CD4-positive, CD25-positive, alpha-beta regulatory T cell (primary cell): Measurements from ENCODE around the gene DVL1. TPM values are rescaled to one million over a fixed set of nuclear protein-coding genes. Genes with fewer than 3 reads are reported as not detected.

ENCODE experiments used
- ATAC-seq, 2 donors: fragments of 150-1000 bp; cut with Tn5 transposase; one replicate each; pipeline ENCODE4 v1.10.0; 2021; ENCODE audit warnings: low read depth in 2 of 2, moderate number of reproducible peaks in 2 of 2, moderate library complexity in 1 of 2
- DNase-seq, 3 donors: peaks; one replicate each; pipeline versions ENCODE4 v3.0.0 to v3.0.0-alpha.2; 2012 to 2022; ENCODE audit warnings: mixed read lengths in 1 of 3
- H3K27ac ChIP-seq: one replicate; pipeline ENCODE4 v1.7.0; 2013; ENCODE audit warnings: mild to moderate bottlenecking, low read length; ENCODE audit not compliant: insufficient read depth, poor library complexity, severe bottlenecking
- H3K27me3 ChIP-seq: one replicate; pipeline ENCODE4 v1.7.0; 2013; ENCODE audit warnings: low read length; ENCODE audit not compliant: control insufficient read depth, insufficient read depth
- H3K36me3 ChIP-seq: one replicate; pipeline ENCODE4 v1.7.0; 2013; ENCODE audit warnings: mild to moderate bottlenecking, low read length, moderate library complexity; ENCODE audit not compliant: control insufficient read depth, insufficient read depth
- H3K4me1 ChIP-seq: 2 replicates; pipeline ENCODE4 v1.7.0; 2013; ENCODE audit warnings: mild to moderate bottlenecking, low read length; ENCODE audit not compliant: insufficient read depth, control insufficient read depth, poor library complexity, severe bottlenecking
- H3K4me3 ChIP-seq: one replicate; pipeline ENCODE4 v1.7.0; 2013; ENCODE audit warnings: low read depth, mild to moderate bottlenecking, low read length, moderate library complexity
- H3K9me3 ChIP-seq, 2 experiments: 1 replicate in 1 of 2; 2 replicates in 1 of 2; pipeline ENCODE4 v1.7.0; 2013; ENCODE audit warnings: low read length in 2 of 2, mild to moderate bottlenecking in 1 of 2, moderate library complexity in 1 of 2; ENCODE audit not compliant: control insufficient read depth in 2 of 2
- H3K27ac Mint-ChIP-seq, 3 donors: one replicate each; pipeline ENCODE4 v1.8.0; 2020 to 2022; ENCODE audit warnings: mild to moderate bottlenecking in 3 of 3, mixed read lengths in 3 of 3, moderate library complexity in 2 of 3
- H3K27me3 Mint-ChIP-seq: one replicate; pipeline ENCODE4 v1.8.0; 2022; ENCODE audit warnings: mild to moderate bottlenecking, mixed read lengths
- H3K36me3 Mint-ChIP-seq: one replicate; pipeline ENCODE4 v1.8.0; 2020; ENCODE audit warnings: mixed read lengths
- H3K4me1 Mint-ChIP-seq, 4 donors: one replicate each; pipeline ENCODE4 v1.8.0; 2020 to 2022; ENCODE audit warnings: mixed read lengths in 4 of 4, mild to moderate bottlenecking in 1 of 4
- H3K4me3 Mint-ChIP-seq, 4 donors: one replicate each; pipeline ENCODE4 v1.8.0; 2020 to 2022; ENCODE audit warnings: mild to moderate bottlenecking in 4 of 4, mixed read lengths in 4 of 4, moderate library complexity in 3 of 4
- H3K9me3 Mint-ChIP-seq, 7 donors: one replicate each; pipeline ENCODE4 v1.8.0; 2020 to 2022; ENCODE audit warnings: mixed read lengths in 7 of 7, mild to moderate bottlenecking in 3 of 7, moderate library complexity in 2 of 7
- polyA plus RNA-seq, 4 donors: library from polyadenylated mRNA; unstranded; fragments of 300-500 nt; fragmentation: Illumina TruSeq; gene quantifications; one replicate each; pipeline ENCODE4 v1.2.3, GENCODE V29; 2021
- total RNA-seq: library from RNA; stranded (reverse); gene quantifications from one replicate; pipeline ENCODE4 v1.2.3, GENCODE V29; 2022

Gene DVL1
- total and polyA plus RNA-seq, 5 donors from 2014 or later: 0.43 to 40.0 (median 1.00) TPM

DNA sequence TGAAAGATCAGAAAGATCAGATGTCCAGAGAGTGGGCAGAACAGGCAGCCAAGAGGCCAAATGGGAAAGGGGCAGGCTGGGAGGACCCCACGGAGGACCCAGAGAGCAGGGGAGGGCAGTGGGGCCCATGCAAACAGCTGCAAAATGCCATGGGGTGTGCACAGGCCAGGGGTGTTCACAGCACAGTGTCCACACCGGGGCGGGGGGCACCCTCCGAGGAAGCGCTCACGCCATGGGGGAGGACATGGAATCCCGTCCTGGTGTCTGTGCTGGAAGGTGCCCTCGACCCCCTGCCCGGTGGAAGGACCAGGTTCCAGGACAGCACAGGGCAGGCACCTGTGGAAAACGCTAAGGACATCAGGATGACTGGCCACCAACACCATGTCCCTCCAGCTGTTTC, 26.3 kb downstream of the DVL1 start:
- H3K4me3 Mint-ChIP-seq: peak overlapping the region; percentile 54 to 92 (median 88)
- peaks cover 0 to 55% (median 8%) of the 10 kb centered on the region in 4 donors for H3K4me1 Mint-ChIP-seq
- H3K4me1 ChIP-seq: peaks cover 43% of the 10 kb centered on the region

DNA sequence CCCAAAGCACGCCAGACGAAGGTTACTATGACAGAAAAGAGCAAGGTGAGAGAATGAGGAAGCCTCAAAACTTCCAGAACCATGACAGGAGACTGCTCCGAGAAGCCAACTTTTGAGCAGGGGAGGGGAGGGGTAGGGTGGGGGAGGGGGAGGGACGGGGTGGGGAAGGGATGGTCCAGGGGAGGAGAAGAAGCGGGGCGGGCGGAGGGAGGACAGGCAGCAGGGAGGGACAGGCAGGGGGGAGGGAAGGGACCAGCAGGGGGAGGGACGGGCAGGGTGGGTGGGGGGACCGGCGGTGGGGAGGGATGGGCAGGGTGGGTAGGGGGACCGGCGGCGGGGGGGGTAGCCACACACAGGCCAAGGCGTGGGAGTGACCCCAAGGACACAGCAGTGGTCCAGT, 26.8 kb downstream of the DVL1 start:
- no peak for ATAC-seq
- Histone ChIP-seq H3K9me3 (no peaks in the 10 kb centered on the region), H3K36me3 (peaks cover 28% of the 10 kb centered on the region), H3K4me3 (no peak overlapping the region), H3K27ac (no peak overlapping the region), H3K4me1 (peaks cover 43% of the 10 kb centered on the region), H3K27me3 (no peaks in the 10 kb centered on the region)
- DNase-seq: no peak
- Mint-ChIP-seq H3K27ac (peak overlapping the region in 1 of 3 donors; percentile 51), H3K4me3 (peak overlapping the region; percentile 33 to 86 (median 72)), H3K36me3 (peaks cover 5% of the 10 kb centered on the region), H3K9me3 (no peaks in the 10 kb centered on the region), H3K4me1 (peaks cover 0 to 54% (median 8%) of the 10 kb centered on the region in 4 donors), H3K27me3 (no peaks in the 10 kb centered on the region)

More for the DNA sequence above, 26.3 kb downstream of the DVL1 start:
- H3K9me3 Mint-ChIP-seq: no peaks in the 10 kb centered on the region
- peak overlapping the region; percentile 13 for H3K4me3 ChIP-seq
- H3K27me3 Mint-ChIP-seq: no peaks in the 10 kb centered on the region
- DNase-seq (no peak), ATAC-seq (no peak)
- H3K36me3 ChIP-seq: peaks cover 25% of the 10 kb centered on the region
- H3K36me3 Mint-ChIP-seq: peaks cover 5% of the 10 kb centered on the region
- peak overlapping the region; percentile 56 to 91 (median 81) for H3K27ac Mint-ChIP-seq
- no peaks in the 10 kb centered on the region for H3K9me3 ChIP-seq
- H3K27ac ChIP-seq: no peak overlapping the region
- H3K27me3 ChIP-seq: no peaks in the 10 kb centered on the region

DNA sequence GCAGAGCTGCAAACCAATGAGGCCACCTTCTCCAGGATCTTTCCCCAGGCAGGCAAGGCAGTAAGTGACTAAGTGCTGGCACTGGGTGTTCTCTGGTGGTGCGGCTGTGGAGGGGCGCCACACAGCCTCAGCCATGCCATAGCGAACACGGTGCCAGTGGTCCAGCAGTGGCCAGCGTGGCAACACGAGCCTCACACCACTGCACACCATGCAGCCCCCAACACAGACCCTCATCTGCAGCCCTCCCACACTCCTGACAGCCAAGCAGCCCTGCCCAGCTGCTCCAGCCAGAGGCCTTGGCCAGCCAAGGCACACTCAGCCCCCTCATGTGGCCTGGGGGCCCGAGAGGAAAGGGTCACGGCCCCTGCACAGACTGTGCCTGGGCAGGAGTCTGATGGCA, 27.7 kb downstream of the DVL1 start:
- Mint-ChIP-seq H3K9me3 (no peaks in the 10 kb centered on the region), H3K27ac (no peak overlapping the region), H3K4me3 (peak overlapping the region in 3 of 4 donors; percentile 32 to 61 (median 43)), H3K36me3 (peaks cover 5% of the 10 kb centered on the region), H3K27me3 (no peaks in the 10 kb centered on the region), H3K4me1 (peaks cover 0 to 49% (median 6%) of the 10 kb centered on the region in 4 donors)
- no peaks in the 10 kb centered on the region for H3K9me3 ChIP-seq
- H3K4me3 ChIP-seq: no peak overlapping the region
- H3K27ac ChIP-seq: no peak overlapping the region
- peaks cover 30% of the 10 kb centered on the region for H3K36me3 ChIP-seq
- H3K27me3 ChIP-seq: no peaks in the 10 kb centered on the region
- DNase-seq (no peak), ATAC-seq (no peak)
- H3K4me1 ChIP-seq: peaks cover 38% of the 10 kb centered on the region

DNA sequence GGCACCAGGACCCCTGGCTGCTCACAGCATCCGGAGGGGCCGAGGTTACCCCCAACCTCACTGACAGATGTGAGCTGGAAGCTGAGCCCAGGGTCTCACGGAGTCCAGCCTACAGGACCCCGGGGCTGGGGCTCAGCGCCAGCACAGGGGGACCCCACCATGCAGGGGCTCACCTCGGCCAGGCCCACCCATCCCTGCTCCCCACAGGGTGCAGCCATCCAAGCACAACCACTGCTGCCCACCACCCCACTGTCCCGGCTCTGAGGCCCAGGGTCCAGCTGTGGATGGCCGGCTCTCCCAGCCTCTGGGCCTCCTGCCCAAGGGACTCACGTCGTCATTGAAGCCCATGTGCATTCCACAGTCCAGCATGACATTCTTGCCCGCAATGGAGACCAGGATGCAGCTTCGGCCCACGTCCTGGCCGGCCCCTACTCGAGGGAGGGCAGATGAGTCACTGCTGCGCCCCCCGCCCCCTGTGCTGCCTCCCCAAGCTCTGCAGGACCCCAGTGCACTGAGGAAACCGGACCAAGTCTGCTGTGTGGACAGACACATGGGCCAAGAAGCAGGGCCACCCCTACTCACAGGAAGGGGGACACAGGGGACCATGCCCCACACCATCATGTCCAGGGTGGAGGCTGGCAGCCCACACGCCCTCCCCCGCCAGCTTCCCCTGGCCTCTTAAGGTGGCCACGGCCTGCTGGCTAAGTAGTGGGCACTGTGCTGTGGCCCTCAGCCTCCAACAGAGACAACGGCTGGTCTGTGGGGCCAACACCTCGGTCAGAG, 28.4 kb downstream of the DVL1 start:
- Histone ChIP-seq H3K4me3 (no peak overlapping the region), H3K4me1 (peaks cover 32% of the 10 kb centered on the region), H3K27ac (no peak overlapping the region), H3K9me3 (no peaks in the 10 kb centered on the region), H3K27me3 (no peaks in the 10 kb centered on the region), H3K36me3 (peaks cover 34% of the 10 kb centered on the region)
- Mint-ChIP-seq H3K27me3 (no peaks in the 10 kb centered on the region), H3K9me3 (no peaks in the 10 kb centered on the region), H3K4me1 (peaks cover 0 to 43% (median 3%) of the 10 kb centered on the region in 4 donors), H3K4me3 (peak overlapping the region in 3 of 4 donors; percentile 43 to 65 (median 52)), H3K36me3 (peaks cover 5% of the 10 kb centered on the region), H3K27ac (peak overlapping the region in 1 of 3 donors; percentile 76)
- ATAC-seq (no peak), DNase-seq (no peak)

DNA sequence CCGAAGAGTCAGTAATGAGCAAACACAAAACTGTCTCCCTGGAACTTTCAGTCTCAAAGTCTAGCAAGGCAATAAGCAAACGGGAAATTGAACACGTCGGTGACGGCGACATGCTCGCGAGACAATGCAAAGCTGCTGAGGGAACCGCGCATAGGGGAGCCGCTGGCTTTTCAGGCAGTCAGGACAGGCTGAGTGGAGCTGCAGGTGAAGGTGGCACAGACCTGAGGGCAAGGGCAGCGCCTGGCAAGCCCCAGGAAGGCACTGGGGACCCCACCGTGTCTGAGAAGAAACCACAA, 29.6 kb downstream of the DVL1 start:
- no peaks in the 10 kb centered on the region for H3K9me3 Mint-ChIP-seq

DNA sequence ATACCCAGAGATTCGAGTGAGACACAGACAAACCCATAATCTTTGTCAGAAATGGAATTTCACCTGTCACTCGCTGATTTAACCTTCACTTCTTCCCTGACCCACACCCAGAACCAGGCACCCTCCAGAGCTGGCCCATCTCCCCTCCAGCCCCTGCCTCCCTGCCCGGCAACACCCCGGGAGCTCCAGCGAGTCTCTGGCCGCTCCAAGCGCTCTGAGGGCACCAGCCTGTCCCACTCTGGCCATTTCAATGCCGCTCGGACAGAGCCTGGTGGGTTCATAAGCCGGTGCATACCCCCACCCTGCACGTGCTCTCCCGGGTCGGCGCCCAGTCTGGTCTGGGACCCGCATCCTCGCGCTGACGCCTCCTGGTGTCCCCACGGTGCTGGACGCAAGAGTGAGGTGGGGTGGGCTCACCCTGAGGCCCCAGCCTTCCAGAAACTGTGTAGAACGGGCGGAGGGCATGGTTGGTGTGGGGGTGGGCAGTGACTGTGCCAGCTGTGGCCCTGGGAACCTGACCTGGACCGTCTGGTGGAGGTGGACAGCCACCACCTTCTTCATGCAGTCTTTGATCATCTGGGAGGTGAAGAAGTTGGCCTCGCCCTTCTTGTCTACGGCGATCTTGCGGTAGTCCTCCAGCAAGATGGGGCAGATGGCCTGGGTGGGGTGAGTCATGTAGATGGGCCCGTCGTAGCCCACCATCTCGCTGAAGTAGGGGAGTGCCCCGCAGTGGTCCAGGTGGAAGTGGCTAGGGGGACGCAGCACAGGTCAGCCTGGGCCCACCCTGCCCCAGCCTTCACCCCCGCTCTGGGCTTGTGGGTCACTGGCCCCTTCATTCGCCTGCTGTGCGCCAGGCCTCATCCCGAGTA, 30.2 kb downstream of the DVL1 start:
- no peaks in the 10 kb centered on the region for H3K9me3 Mint-ChIP-seq
- peak overlapping the region in 1 of 3 donors; percentile 85 for H3K27ac Mint-ChIP-seq

More for the DNA sequence above, 29.6 kb downstream of the DVL1 start:
- ATAC-seq (no peak), DNase-seq (no peak)
- no peak overlapping the region for H3K27ac Mint-ChIP-seq
- H3K4me3 ChIP-seq: no peak overlapping the region
- peaks cover 22% of the 10 kb centered on the region for H3K4me1 ChIP-seq
- H3K27me3 Mint-ChIP-seq: no peaks in the 10 kb centered on the region
- no peaks in the 10 kb centered on the region for H3K27me3 ChIP-seq
- no peak overlapping the region for H3K27ac ChIP-seq
- peaks cover 37% of the 10 kb centered on the region for H3K36me3 ChIP-seq
- H3K36me3 Mint-ChIP-seq: peaks cover 5% of the 10 kb centered on the region
- peak overlapping the region in 2 of 4 donors; percentile 60 to 77 for H3K4me3 Mint-ChIP-seq
- H3K4me1 Mint-ChIP-seq: peaks cover 0 to 38% (median 3%) of the 10 kb centered on the region in 4 donors
- no peaks in the 10 kb centered on the region for H3K9me3 ChIP-seq

DNA sequence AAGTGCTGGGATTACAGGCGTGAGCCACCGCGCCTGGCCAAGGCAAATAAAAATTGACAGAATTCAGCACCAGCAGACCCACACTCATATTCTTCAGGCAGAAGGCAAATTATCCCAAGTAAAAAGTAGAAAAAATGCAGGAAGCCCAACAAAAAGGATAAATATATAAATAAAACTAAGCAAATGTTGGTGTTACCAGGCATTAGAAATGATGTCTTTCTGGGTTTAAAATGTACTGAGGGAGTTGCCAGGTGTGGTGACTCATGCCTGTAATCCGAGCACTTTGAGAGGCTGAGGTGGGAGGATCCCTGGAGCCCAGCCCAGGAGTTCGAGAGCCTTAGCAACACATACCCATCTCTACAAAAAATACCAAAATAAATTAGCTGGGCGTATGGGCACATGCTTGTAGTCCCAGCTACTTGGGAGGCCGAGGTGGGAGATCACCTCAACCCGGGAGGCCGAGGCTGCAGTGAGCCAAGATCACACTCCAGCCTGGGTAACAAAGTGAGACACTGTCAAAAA, 31.0 kb downstream of the DVL1 start:
- no peak overlapping the region for H3K27ac Mint-ChIP-seq

More for the DNA sequence above, 30.2 kb downstream of the DVL1 start:
- peaks cover 0 to 36% (median 3%) of the 10 kb centered on the region in 4 donors for H3K4me1 Mint-ChIP-seq
- DNase-seq (no peak), ATAC-seq (no peak)
- Histone ChIP-seq H3K9me3 (no peaks in the 10 kb centered on the region), H3K4me1 (peaks cover 22% of the 10 kb centered on the region), H3K4me3 (no peak overlapping the region), H3K27me3 (no peaks in the 10 kb centered on the region), H3K27ac (no peak overlapping the region), H3K36me3 (peaks cover 41% of the 10 kb centered on the region)
- peaks cover 5% of the 10 kb centered on the region for H3K36me3 Mint-ChIP-seq
- no peaks in the 10 kb centered on the region for H3K27me3 Mint-ChIP-seq
- peak overlapping the region in 3 of 4 donors; percentile 2 to 77 (median 60) for H3K4me3 Mint-ChIP-seq

More for the DNA sequence above, 31.0 kb downstream of the DVL1 start:
- peaks cover 5% of the 10 kb centered on the region for H3K36me3 Mint-ChIP-seq
- no peak overlapping the region for H3K4me3 Mint-ChIP-seq
- Histone ChIP-seq H3K4me1 (peaks cover 17% of the 10 kb centered on the region), H3K36me3 (peaks cover 45% of the 10 kb centered on the region), H3K27ac (no peak overlapping the region), H3K4me3 (no peak overlapping the region), H3K27me3 (no peaks in the 10 kb centered on the region), H3K9me3 (no peaks in the 10 kb centered on the region)
- H3K27me3 Mint-ChIP-seq: no peaks in the 10 kb centered on the region
- DNase-seq: no peak
- peaks cover 0 to 31% (median under 1%) of the 10 kb centered on the region in 4 donors for H3K4me1 Mint-ChIP-seq
- no peak for ATAC-seq
- H3K9me3 Mint-ChIP-seq: no peaks in the 10 kb centered on the region
